HepG2 (cell line): ENCODE measurements around the gene SH2D5. TPM values are rescaled to one million over a fixed set of nuclear protein-coding genes. Genes with fewer than 3 reads are reported as not detected.

Experiments used
- HDAC2 ChIP-seq: sonication (generic); formaldehyde crosslinking; IDR thresholded peaks from 2 replicates; pipeline ENCODE4 v1.4.0; 2020; ENCODE audit warnings: missing genetic modification reagents
- JARID2 ChIP-seq: sonication (generic); formaldehyde crosslinking; IDR thresholded peaks from 2 replicates; pipeline ENCODE4 v1.8.1; 2023; ENCODE audit warnings: missing genetic modification reagents, inconsistent platforms; ENCODE audit not compliant: insufficient replicate concordance
- JDP2 ChIP-seq: sonication (generic); formaldehyde crosslinking; IDR thresholded peaks from 2 replicates; pipeline ENCODE4 v1.8.1; 2022; ENCODE audit warnings: missing genetic modification reagents, borderline replicate concordance
- KDM6A ChIP-seq: IDR thresholded peaks from 2 replicates; pipeline ENCODE4 v1.6.1; 2016; ENCODE audit warnings: low read depth
- KLF13 ChIP-seq: sonication (generic); formaldehyde crosslinking; IDR thresholded peaks from 2 replicates; pipeline ENCODE4 v1.4.0; 2020; ENCODE audit warnings: mild to moderate bottlenecking, missing genetic modification reagents
- MEIS1 ChIP-seq: sonication (generic); formaldehyde crosslinking; IDR thresholded peaks from 2 replicates; pipeline ENCODE4 v1.9.0; 2021; ENCODE audit warnings: mild to moderate bottlenecking, missing genetic modification reagents, moderate library complexity, borderline replicate concordance
- MEIS2 ChIP-seq: sonication (generic); formaldehyde crosslinking; IDR thresholded peaks from 2 replicates; pipeline ENCODE4 v1.9.0; 2021; ENCODE audit warnings: mild to moderate bottlenecking, missing genetic modification reagents
- NBN ChIP-seq: fragments of 450-650 bp; conservative IDR thresholded peaks from 2 replicates; pipeline ENCODE4 v1.6.1; 2017
- SIX1 ChIP-seq: sonication (generic); formaldehyde crosslinking; IDR thresholded peaks from 2 replicates; pipeline ENCODE4 v1.4.0; 2020; ENCODE audit warnings: missing genetic modification reagents, borderline replicate concordance
- SKI ChIP-seq: fragments of 450-650 bp; IDR thresholded peaks from one replicate; pipeline ENCODE4 v1.6.1; 2018; ENCODE audit warnings: mild to moderate bottlenecking; ENCODE audit not compliant: partially characterized antibody
- SOX5 ChIP-seq: IDR thresholded peaks from 2 replicates; pipeline ENCODE4 v1.6.1; 2016; ENCODE audit warnings: borderline replicate concordance
- ZMYM4 ChIP-seq: sonication (generic); formaldehyde crosslinking; IDR thresholded peaks from 2 replicates; pipeline ENCODE4 v1.8.1; 2023; ENCODE audit warnings: mild to moderate bottlenecking, missing genetic modification reagents
- ZNF510 ChIP-seq: sonication (generic); formaldehyde crosslinking; IDR thresholded peaks from 2 replicates; pipeline ENCODE4 v1.4.0; 2020; ENCODE audit warnings: low read depth, mild to moderate bottlenecking, missing genetic modification reagents
- ZNF557 ChIP-seq: sonication (generic); formaldehyde crosslinking; IDR thresholded peaks from 2 replicates; pipeline ENCODE4 v1.4.0; 2020; ENCODE audit warnings: missing genetic modification reagents
- ZNF775 ChIP-seq: sonication (generic); formaldehyde crosslinking; IDR thresholded peaks from 2 replicates; pipeline ENCODE4 v1.4.0; 2020; ENCODE audit warnings: missing genetic modification reagents, mild to moderate bottlenecking, moderate library complexity, borderline replicate concordance
- polyA plus RNA-seq, 8 experiments: library from polyadenylated mRNA; depleted of rRNA in 3 of 8; stranded (reverse) in 7 of 8; unstranded in 1 of 8; fragments of >200 nt; fragmentation: Illumina TruSeq in 4 of 8; extraction: Trizol in 4 of 8; gene quantifications; 2 replicates each; pipeline versions ENCODE4 v1.2.1 to v1.2.3, GENCODE V29; 2011 to 2016; ENCODE audit warnings: low read depth in 4 of 8, missing spikeins in 1 of 8, mixed read lengths in 1 of 8; ENCODE audit not compliant: insufficient read depth in 1 of 8
- total RNA-seq, 5 experiments: library from RNA; depleted of rRNA; stranded (reverse); fragments of >200 nt; fragmentation: Illumina TruSeq; extraction: Trizol; gene quantifications; 2 replicates each; pipeline ENCODE4 v1.2.3, GENCODE V29; 2016; ENCODE audit warnings: low read depth in 1 of 5
- TF ChIP-seq, protein P1 (sequence below): IDR thresholded peaks from 2 replicates; pipeline ENCODE4 v1.6.1; 2016; ENCODE audit warnings: mild to moderate bottlenecking
- TF ChIP-seq, protein P2 (sequence below): sonication (generic); formaldehyde crosslinking; IDR thresholded peaks from 2 replicates; pipeline ENCODE4 v1.4.0; 2020; ENCODE audit warnings: mild to moderate bottlenecking, missing genetic modification reagents
- TF ChIP-seq, protein P3 (sequence below): sonication (generic); formaldehyde crosslinking; IDR thresholded peaks from 2 replicates; pipeline ENCODE4 v1.4.0; 2020; ENCODE audit warnings: mild to moderate bottlenecking, missing genetic modification reagents
- TF ChIP-seq, protein P4 (sequence below): sonication (generic); formaldehyde crosslinking; IDR thresholded peaks from 2 replicates; pipeline ENCODE4 v1.5.1; 2020; ENCODE audit warnings: mild to moderate bottlenecking, missing genetic modification reagents, moderate library complexity

SH2D5 gene
- total and polyA plus RNA-seq, 2 of the 13 experiments (the other 11 are each of a cell fraction or from before 2014, with no cell fraction given) = 1.2 to 3.4 TPM

DNA sequence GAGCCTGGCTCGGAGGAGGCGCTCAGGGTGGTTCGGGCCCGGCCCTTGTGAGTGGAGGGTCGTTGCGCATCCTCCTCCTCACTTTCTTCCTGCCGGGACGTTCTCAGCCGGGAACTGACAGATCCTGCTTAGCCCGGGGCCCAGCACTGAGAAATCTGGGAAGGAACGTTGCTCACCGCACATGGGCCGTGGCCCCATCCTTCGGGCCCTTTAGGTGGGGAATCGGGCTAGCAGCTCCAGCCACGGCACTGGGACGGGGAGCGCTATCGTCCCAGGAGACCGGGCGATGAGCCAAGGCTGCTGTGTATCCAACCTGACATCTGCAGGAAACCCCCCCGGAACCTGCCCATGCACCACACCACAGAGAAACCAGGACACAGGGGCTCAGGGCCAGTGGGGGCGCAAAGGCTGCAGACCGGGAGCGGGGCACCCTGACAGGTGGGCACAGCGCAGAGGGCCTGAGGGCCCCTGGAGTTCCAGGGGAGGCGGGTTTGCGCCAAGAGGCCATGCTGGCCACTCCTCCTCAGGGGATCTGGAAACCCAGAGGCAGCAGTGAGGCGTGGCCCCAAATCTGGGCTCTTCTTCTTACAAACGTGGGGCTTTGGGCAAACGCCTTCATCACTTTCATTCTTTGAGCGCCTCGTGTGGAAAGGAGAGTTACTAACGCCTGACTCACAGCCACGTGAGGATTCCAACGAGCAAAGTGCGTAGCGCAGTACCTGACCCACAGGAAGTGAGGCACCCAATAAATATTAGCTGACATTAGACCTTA, at the start of gene SH2D5 (continued):
- TF ChIP-seq ZNF557 (CRISPR knock-in tag) (peak; percentile 66; the same call in 1 of the 2 replicates), KDM6A (CRISPR knock-in tag) (no peak), SOX5 (CRISPR knock-in tag) (no peak; the same call in 1 of the 2 replicates), NBN (no peak), ZNF775 (CRISPR knock-in tag) (0 out of 2 replicates have a peak, but pooled peaks have one; percentile 51), ZNF510 (CRISPR knock-in tag) (no peak), ZMYM4 (CRISPR knock-in tag) (no peak), SKI (no peak), SIX1 (CRISPR knock-in tag) (no peak), JDP2 (CRISPR knock-in tag) (no peak), MEIS2 (CRISPR knock-in tag) (peak; percentile 67), KLF13 (CRISPR knock-in tag) (no peak), MEIS1 (CRISPR knock-in tag) (peak; percentile 80; the same call in 1 of the 2 replicates), JARID2 (CRISPR knock-in tag) (no peak), HDAC2 (peak; percentile 76)
- TF ChIP-seq, protein P1, sequence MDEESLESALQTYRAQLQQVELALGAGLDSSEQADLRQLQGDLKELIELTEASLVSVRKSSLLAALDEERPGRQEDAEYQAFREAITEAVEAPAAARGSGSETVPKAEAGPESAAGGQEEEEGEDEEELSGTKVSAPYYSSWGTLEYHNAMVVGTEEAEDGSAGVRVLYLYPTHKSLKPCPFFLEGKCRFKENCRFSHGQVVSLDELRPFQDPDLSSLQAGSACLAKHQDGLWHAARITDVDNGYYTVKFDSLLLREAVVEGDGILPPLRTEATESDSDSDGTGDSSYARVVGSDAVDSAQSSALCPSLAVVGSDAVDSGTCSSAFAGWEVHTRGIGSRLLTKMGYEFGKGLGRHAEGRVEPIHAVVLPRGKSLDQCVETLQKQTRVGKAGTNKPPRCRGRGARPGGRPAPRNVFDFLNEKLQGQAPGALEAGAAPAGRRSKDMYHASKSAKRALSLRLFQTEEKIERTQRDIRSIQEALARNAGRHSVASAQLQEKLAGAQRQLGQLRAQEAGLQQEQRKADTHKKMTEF = peak; percentile 12; the same call in 1 of the 2 replicates
- TF ChIP-seq, protein P2, sequence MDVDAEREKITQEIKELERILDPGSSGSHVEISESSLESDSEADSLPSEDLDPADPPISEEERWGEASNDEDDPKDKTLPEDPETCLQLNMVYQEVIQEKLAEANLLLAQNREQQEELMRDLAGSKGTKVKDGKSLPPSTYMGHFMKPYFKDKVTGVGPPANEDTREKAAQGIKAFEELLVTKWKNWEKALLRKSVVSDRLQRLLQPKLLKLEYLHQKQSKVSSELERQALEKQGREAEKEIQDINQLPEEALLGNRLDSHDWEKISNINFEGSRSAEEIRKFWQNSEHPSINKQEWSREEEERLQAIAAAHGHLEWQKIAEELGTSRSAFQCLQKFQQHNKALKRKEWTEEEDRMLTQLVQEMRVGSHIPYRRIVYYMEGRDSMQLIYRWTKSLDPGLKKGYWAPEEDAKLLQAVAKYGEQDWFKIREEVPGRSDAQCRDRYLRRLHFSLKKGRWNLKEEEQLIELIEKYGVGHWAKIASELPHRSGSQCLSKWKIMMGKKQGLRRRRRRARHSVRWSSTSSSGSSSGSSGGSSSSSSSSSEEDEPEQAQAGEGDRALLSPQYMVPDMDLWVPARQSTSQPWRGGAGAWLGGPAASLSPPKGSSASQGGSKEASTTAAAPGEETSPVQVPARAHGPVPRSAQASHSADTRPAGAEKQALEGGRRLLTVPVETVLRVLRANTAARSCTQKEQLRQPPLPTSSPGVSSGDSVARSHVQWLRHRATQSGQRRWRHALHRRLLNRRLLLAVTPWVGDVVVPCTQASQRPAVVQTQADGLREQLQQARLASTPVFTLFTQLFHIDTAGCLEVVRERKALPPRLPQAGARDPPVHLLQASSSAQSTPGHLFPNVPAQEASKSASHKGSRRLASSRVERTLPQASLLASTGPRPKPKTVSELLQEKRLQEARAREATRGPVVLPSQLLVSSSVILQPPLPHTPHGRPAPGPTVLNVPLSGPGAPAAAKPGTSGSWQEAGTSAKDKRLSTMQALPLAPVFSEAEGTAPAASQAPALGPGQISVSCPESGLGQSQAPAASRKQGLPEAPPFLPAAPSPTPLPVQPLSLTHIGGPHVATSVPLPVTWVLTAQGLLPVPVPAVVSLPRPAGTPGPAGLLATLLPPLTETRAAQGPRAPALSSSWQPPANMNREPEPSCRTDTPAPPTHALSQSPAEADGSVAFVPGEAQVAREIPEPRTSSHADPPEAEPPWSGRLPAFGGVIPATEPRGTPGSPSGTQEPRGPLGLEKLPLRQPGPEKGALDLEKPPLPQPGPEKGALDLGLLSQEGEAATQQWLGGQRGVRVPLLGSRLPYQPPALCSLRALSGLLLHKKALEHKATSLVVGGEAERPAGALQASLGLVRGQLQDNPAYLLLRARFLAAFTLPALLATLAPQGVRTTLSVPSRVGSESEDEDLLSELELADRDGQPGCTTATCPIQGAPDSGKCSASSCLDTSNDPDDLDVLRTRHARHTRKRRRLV (CRISPR knock-in tag) = no peak
- TF ChIP-seq, protein P3, sequence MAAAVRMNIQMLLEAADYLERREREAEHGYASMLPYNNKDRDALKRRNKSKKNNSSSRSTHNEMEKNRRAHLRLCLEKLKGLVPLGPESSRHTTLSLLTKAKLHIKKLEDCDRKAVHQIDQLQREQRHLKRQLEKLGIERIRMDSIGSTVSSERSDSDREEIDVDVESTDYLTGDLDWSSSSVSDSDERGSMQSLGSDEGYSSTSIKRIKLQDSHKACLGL (CRISPR knock-in tag) = no peak; the same call in 1 of the 2 replicates
- TF ChIP-seq, protein P4, sequence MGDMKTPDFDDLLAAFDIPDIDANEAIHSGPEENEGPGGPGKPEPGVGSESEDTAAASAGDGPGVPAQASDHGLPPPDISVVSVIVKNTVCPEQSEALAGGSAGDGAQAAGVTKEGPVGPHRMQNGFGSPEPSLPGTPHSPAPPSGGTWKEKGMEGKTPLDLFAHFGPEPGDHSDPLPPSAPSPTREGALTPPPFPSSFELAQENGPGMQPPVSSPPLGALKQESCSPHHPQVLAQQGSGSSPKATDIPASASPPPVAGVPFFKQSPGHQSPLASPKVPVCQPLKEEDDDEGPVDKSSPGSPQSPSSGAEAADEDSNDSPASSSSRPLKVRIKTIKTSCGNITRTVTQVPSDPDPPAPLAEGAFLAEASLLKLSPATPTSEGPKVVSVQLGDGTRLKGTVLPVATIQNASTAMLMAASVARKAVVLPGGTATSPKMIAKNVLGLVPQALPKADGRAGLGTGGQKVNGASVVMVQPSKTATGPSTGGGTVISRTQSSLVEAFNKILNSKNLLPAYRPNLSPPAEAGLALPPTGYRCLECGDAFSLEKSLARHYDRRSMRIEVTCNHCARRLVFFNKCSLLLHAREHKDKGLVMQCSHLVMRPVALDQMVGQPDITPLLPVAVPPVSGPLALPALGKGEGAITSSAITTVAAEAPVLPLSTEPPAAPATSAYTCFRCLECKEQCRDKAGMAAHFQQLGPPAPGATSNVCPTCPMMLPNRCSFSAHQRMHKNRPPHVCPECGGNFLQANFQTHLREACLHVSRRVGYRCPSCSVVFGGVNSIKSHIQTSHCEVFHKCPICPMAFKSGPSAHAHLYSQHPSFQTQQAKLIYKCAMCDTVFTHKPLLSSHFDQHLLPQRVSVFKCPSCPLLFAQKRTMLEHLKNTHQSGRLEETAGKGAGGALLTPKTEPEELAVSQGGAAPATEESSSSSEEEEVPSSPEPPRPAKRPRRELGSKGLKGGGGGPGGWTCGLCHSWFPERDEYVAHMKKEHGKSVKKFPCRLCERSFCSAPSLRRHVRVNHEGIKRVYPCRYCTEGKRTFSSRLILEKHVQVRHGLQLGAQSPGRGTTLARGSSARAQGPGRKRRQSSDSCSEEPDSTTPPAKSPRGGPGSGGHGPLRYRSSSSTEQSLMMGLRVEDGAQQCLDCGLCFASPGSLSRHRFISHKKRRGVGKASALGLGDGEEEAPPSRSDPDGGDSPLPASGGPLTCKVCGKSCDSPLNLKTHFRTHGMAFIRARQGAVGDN (CRISPR knock-in tag) = peak; percentile 85
